Muscle layer of duodenum (tissue), 2 donors: ENCODE results near the gene MEF2A.

Experiments used
- H3K27ac ChIP-seq: one replicate; pipeline ENCODE4 v1.7.0; 2013; ENCODE audit warnings: mild to moderate bottlenecking, low read length
- H3K27me3 ChIP-seq: one replicate; pipeline ENCODE4 v1.7.0; 2013; ENCODE audit warnings: low read depth, mild to moderate bottlenecking, control low read depth, low read length
- H3K36me3 ChIP-seq, 2 donors: one replicate each; pipeline ENCODE4 v1.7.0; 2013; ENCODE audit warnings: low read length in 2 of 2, control low read depth in 1 of 2, mild to moderate bottlenecking in 1 of 2; ENCODE audit not compliant: insufficient read depth in 2 of 2, control insufficient read depth in 1 of 2
- H3K4me1 ChIP-seq, 2 donors: one replicate each; pipeline ENCODE4 v1.7.0; 2013; ENCODE audit warnings: low read length in 2 of 2, mild to moderate bottlenecking in 2 of 2, control low read depth in 1 of 2, moderate library complexity in 1 of 2; ENCODE audit not compliant: insufficient read depth in 2 of 2, control insufficient read depth in 1 of 2
- H3K4me3 ChIP-seq, 2 donors: one replicate each; pipeline ENCODE4 v1.7.0; 2013; ENCODE audit warnings: low read length in 2 of 2, low read depth in 1 of 2, mild to moderate bottlenecking in 1 of 2
- H3K9me3 ChIP-seq, 2 donors: one replicate each; pipeline ENCODE4 v1.7.0; 2013; ENCODE audit warnings: low read length in 2 of 2, control low read depth in 1 of 2, mild to moderate bottlenecking in 1 of 2; ENCODE audit not compliant: control insufficient read depth in 1 of 2
- donor health status: healthy.

The MEF2A gene

GRCh38 chr15:99606646-99607045 lies 40.9 kb downstream of the MEF2A start:
- Histone ChIP-seq H3K4me3 (no peak overlapping the region), H3K36me3 (no peaks in the 10 kb centered on the region), H3K27me3 (no peaks in the 10 kb centered on the region), H3K9me3 (no peaks in the 10 kb centered on the region), H3K4me1 (peaks cover 1 to 11% of the 10 kb centered on the region in 2 donors), H3K27ac (no peak overlapping the region)

- Histone ChIP-seq H3K9me3 (no peaks in the 10 kb centered on the region), H3K36me3 (no peaks in the 10 kb centered on the region), H3K4me1 (peaks cover 17 to 33% of the 10 kb centered on the region in 2 donors), H3K27ac (peak overlapping the region; percentile 73), H3K4me3 (no peak overlapping the region), H3K27me3 (no peaks in the 10 kb centered on the region)
Observed at GRCh38 chr15:99613481-99613880, 47.7 kb downstream of the MEF2A start.

GRCh38 chr15:99613887-99614647 lies 48.3 kb downstream of the MEF2A start:
- Histone ChIP-seq H3K36me3 (no peaks in the 10 kb centered on the region), H3K27me3 (no peaks in the 10 kb centered on the region), H3K4me1 (peaks cover 17 to 39% of the 10 kb centered on the region in 2 donors), H3K4me3 (no peak overlapping the region), H3K27ac (peak overlapping the region; percentile 73), H3K9me3 (no peaks in the 10 kb centered on the region)

GRCh38 chr15:99614749-99615288 lies 49.0 kb downstream of the MEF2A start:
- no peaks in the 10 kb centered on the region for H3K9me3 ChIP-seq
- no peak overlapping the region for H3K4me3 ChIP-seq
- H3K4me1 ChIP-seq = peaks cover 17 to 46% of the 10 kb centered on the region in 2 donors
- H3K36me3 ChIP-seq = no peaks in the 10 kb centered on the region
- no peaks in the 10 kb centered on the region for H3K27me3 ChIP-seq
- peak overlapping the region; percentile 73 for H3K27ac ChIP-seq

GRCh38 chr15:99615460-99615859 lies 49.7 kb downstream of the MEF2A start:
- Histone ChIP-seq H3K27ac (no peak overlapping the region), H3K9me3 (no peaks in the 10 kb centered on the region), H3K4me3 (no peak overlapping the region), H3K36me3 (no peaks in the 10 kb centered on the region), H3K27me3 (no peaks in the 10 kb centered on the region), H3K4me1 (peaks cover 17 to 46% of the 10 kb centered on the region in 2 donors)

GRCh38 chr15:99616129-99616528 lies 50.3 kb downstream of the MEF2A start:
- H3K27me3 ChIP-seq = no peaks in the 10 kb centered on the region
- no peaks in the 10 kb centered on the region for H3K9me3 ChIP-seq
- H3K36me3 ChIP-seq = no peaks in the 10 kb centered on the region
- no peak overlapping the region for H3K27ac ChIP-seq
- H3K4me3 ChIP-seq = no peak overlapping the region
- H3K4me1 ChIP-seq = peaks cover 17 to 46% of the 10 kb centered on the region in 2 donors

- no peaks in the 10 kb centered on the region for H3K36me3 ChIP-seq
- no peak overlapping the region for H3K27ac ChIP-seq
- H3K4me1 ChIP-seq = peaks cover 14 to 46% of the 10 kb centered on the region in 2 donors
- H3K9me3 ChIP-seq = no peaks in the 10 kb centered on the region
- no peaks in the 10 kb centered on the region for H3K27me3 ChIP-seq
- H3K4me3 ChIP-seq = no peak overlapping the region
Observed at GRCh38 chr15:99616773-99617342, 51.1 kb downstream of the MEF2A start.

- H3K36me3 ChIP-seq = no peaks in the 10 kb centered on the region
- H3K9me3 ChIP-seq = no peaks in the 10 kb centered on the region
- H3K4me1 ChIP-seq = peaks cover 8 to 36% of the 10 kb centered on the region in 2 donors
- H3K27me3 ChIP-seq = no peaks in the 10 kb centered on the region
- H3K27ac ChIP-seq = peak overlapping the region; percentile 28
- no peak overlapping the region for H3K4me3 ChIP-seq
Observed at GRCh38 chr15:99618941-99619411, 53.2 kb downstream of the MEF2A start.

- Histone ChIP-seq H3K4me1 (peaks cover 2 to 29% of the 10 kb centered on the region in 2 donors), H3K36me3 (no peaks in the 10 kb centered on the region), H3K9me3 (peaks cover 0 to 2% of the 10 kb centered on the region in 2 donors), H3K27me3 (no peaks in the 10 kb centered on the region), H3K4me3 (no peak overlapping the region), H3K27ac (peak overlapping the region; percentile 28)
Observed at GRCh38 chr15:99619712-99620111, 53.9 kb downstream of the MEF2A start.

GRCh38 chr15:99620178-99620577 lies 54.4 kb downstream of the MEF2A start:
- H3K4me3 ChIP-seq = no peak overlapping the region
- H3K27ac ChIP-seq = no peak overlapping the region
- peaks cover 0 to 25% of the 10 kb centered on the region in 2 donors for H3K4me1 ChIP-seq

GRCh38 chr15:99621767-99622166 lies 56.0 kb downstream of the MEF2A start:
- Histone ChIP-seq H3K4me3 (no peak overlapping the region), H3K4me1 (peaks cover 0 to 24% of the 10 kb centered on the region in 2 donors), H3K27ac (no peak overlapping the region), H3K9me3 (peaks cover 0 to 2% of the 10 kb centered on the region in 2 donors), H3K36me3 (no peaks in the 10 kb centered on the region), H3K27me3 (no peaks in the 10 kb centered on the region)

More at GRCh38 chr15:99620178-99620577, 54.4 kb downstream of the MEF2A start:
- Histone ChIP-seq H3K9me3 (peaks cover 0 to 2% of the 10 kb centered on the region in 2 donors), H3K36me3 (no peaks in the 10 kb centered on the region), H3K27me3 (no peaks in the 10 kb centered on the region)
